ENCODE data around the gene GREB1. TPM values are rescaled to one million over a fixed set of nuclear protein-coding genes. Genes with fewer than 3 reads are reported as not detected.
A peak's percentile ranks its signal among the peaks of the same experiment; 100 is the strongest.

Gene GREB1
- total RNA-seq, 1 donor from 2014 or later = under 0.01 TPM

DNA sequence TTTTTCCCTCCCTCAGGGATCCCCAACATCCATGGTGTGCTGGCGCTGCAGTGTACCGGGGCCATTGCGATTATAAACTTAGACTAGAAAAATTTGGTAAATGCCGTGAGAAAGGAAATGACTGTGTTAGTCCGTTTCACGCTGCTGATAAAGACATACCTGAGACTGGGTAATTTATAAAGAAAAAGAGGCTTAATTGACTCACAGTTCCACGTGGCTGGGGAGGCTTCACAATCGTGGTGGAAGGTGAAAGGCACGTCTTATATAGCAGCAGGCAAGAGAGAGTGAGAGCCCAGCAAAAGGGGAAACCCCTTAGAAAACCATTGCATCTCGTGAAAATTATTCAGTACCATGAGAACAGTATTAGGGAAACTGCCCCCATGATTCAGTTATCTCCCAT lies 91.8 kb downstream of the GREB1 start:
- peaks cover 2% of the 10 kb centered on the region for H3K27me3 ChIP-seq (ENCODE audit: control insufficient read depth, insufficient read depth, low read length)
- FAIRE-seq (no peak), DNase-seq (ENCODE audit: low read depth) (no peak)
- H3K4me3 ChIP-seq (ENCODE audit: low read depth, low read length) = no peak overlapping the region
- no peaks in the 10 kb centered on the region for H3K36me3 ChIP-seq (ENCODE audit: control insufficient read depth, insufficient read depth, low read length)
- TF ChIP-seq, protein P1, sequence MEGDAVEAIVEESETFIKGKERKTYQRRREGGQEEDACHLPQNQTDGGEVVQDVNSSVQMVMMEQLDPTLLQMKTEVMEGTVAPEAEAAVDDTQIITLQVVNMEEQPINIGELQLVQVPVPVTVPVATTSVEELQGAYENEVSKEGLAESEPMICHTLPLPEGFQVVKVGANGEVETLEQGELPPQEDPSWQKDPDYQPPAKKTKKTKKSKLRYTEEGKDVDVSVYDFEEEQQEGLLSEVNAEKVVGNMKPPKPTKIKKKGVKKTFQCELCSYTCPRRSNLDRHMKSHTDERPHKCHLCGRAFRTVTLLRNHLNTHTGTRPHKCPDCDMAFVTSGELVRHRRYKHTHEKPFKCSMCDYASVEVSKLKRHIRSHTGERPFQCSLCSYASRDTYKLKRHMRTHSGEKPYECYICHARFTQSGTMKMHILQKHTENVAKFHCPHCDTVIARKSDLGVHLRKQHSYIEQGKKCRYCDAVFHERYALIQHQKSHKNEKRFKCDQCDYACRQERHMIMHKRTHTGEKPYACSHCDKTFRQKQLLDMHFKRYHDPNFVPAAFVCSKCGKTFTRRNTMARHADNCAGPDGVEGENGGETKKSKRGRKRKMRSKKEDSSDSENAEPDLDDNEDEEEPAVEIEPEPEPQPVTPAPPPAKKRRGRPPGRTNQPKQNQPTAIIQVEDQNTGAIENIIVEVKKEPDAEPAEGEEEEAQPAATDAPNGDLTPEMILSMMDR (IDR thresholded peaks at IDR 0.05; ENCODE audit: insufficient read depth, low read length, severe bottlenecking) = no peak

DNA sequence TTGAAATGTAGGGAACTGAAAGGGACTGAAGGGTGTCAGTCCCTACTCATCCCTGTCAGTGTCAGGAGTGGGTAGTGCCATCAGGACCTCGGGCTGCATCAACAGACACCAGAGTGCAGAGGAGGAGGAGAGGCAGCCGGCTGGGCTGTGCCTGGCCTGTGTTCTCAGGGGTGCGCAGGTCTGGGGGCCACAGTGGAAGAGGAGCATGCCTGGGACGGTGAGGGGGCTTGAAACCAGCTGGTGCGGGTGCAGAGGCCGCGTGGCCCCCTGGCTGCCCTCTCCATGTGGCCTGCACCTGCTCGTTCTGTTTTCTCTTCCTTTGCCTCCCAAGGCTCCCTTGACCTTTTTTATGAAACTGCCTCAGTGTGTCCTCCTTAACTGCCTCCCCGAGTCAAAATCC lies 94.8 kb downstream of the GREB1 start:
- peaks cover 2% of the 10 kb centered on the region for H3K27me3 ChIP-seq (ENCODE audit: control insufficient read depth, insufficient read depth, low read length)
- no peak for FAIRE-seq
- no peak overlapping the region for H3K4me3 ChIP-seq (ENCODE audit: low read depth, low read length)
- TF ChIP-seq, protein P1 (IDR thresholded peaks at IDR 0.05; ENCODE audit: insufficient read depth, low read length, severe bottlenecking) = no peak
- H3K36me3 ChIP-seq (ENCODE audit: control insufficient read depth, insufficient read depth, low read length) = no peaks in the 10 kb centered on the region
- no peak for DNase-seq (ENCODE audit: low read depth)

DNA sequence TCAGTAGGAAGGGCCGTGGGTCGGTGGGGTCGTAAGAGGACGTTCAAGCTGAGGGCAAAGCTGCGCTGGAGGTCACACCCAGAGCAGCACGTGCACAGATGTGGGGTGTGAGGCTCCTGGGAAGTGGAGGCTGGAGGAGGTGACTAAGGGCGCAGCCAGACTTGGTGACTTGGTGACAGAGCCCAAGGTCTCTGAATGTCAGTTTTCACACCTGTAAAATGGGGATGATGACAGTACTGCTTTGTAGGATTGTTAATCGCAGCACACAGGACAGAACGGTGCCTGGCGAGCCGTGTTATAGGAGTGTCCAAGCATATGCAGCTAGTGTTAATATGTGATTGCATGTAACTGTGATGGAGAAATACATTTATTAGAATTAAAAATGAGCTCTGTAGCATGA lies 95.4 kb downstream of the GREB1 start:
- no peaks in the 10 kb centered on the region for H3K36me3 ChIP-seq (ENCODE audit: control insufficient read depth, insufficient read depth, low read length)
- H3K4me3 ChIP-seq (ENCODE audit: low read depth, low read length) = no peak overlapping the region
- FAIRE-seq (no peak), DNase-seq (ENCODE audit: low read depth) (no peak)
- peaks cover 2% of the 10 kb centered on the region for H3K27me3 ChIP-seq (ENCODE audit: control insufficient read depth, insufficient read depth, low read length)
- TF ChIP-seq, protein P1 (IDR thresholded peaks at IDR 0.05; ENCODE audit: insufficient read depth, low read length, severe bottlenecking) = no peak

DNA sequence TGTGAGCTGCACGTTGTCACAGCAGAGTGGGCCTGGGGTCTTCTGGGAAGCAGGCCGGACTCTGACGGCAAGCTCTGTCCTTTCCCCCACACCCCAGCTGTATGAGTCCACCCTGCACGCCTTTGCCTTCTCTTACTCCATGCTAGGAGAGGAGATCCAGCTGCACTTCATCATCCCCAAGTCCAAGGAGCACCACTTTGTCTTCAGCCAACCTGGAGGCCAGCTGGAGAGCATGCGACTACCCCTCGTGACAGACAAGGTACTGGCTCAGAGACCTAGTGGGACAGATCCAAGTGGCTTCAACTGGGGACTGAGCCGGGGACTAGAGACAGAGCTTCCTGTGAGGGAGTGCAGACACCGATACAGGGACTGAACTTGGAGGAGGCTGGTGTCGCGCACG lies 96.0 kb downstream of the GREB1 start:
- Histone ChIP-seq H3K27me3 (ENCODE audit: control insufficient read depth, insufficient read depth, low read length) (peaks cover 2% of the 10 kb centered on the region), H3K4me3 (ENCODE audit: low read depth, low read length) (no peak overlapping the region), H3K36me3 (ENCODE audit: control insufficient read depth, insufficient read depth, low read length) (no peaks in the 10 kb centered on the region)
- FAIRE-seq (no peak), DNase-seq (ENCODE audit: low read depth) (no peak)
- TF ChIP-seq, protein P1 (IDR thresholded peaks at IDR 0.05; ENCODE audit: insufficient read depth, low read length, severe bottlenecking) = no peak

- Histone ChIP-seq H3K27me3 (ENCODE audit: control insufficient read depth, insufficient read depth, low read length) (peaks cover 2% of the 10 kb centered on the region), H3K4me3 (ENCODE audit: low read depth, low read length) (no peak overlapping the region), H3K36me3 (ENCODE audit: control insufficient read depth, insufficient read depth, low read length) (no peaks in the 10 kb centered on the region)
- TF ChIP-seq, protein P1 (IDR thresholded peaks at IDR 0.05; ENCODE audit: insufficient read depth, low read length, severe bottlenecking) = no peak
- no peak for FAIRE-seq
- DNase-seq (ENCODE audit: low read depth) = no peak
Observed at GRCh38 chr2:11630855-11631254, 97.0 kb downstream of the GREB1 start.

GRCh38 chr2:11631462-11631861 lies 97.6 kb downstream of the GREB1 start:
- peaks cover 2% of the 10 kb centered on the region for H3K27me3 ChIP-seq (ENCODE audit: control insufficient read depth, insufficient read depth, low read length)
- TF ChIP-seq, protein P1 (IDR thresholded peaks at IDR 0.05; ENCODE audit: insufficient read depth, low read length, severe bottlenecking) = no peak
- H3K36me3 ChIP-seq (ENCODE audit: control insufficient read depth, insufficient read depth, low read length) = no peaks in the 10 kb centered on the region
- no peak overlapping the region for H3K4me3 ChIP-seq (ENCODE audit: low read depth, low read length)
- peak; percentile 76 for DNase-seq (ENCODE audit: low read depth)
- FAIRE-seq = no peak

All from bronchial epithelial cell (primary cell).